NCI-H2107 treated with DMSO at 0.1 percent for 48 hours (cell line): ENCODE measurements around the gene CRKL.
"Not testable (repeated sequence)": the region's sequence is repeated elsewhere in the genome, so short reads cannot be mapped to it uniquely, and the experiment has no call there.

ENCODE experiments used
- DNase-seq: peaks from one replicate; lab custom pipeline; 2025; ENCODE audit not compliant: unreplicated experiment; lab: John Stamatoyannopoulos, UW

Gene CRKL

GRCh38 chr22:20916916-20917810 lies at the start of gene CRKL:
CRKL (plus strand) TSS chr22:20917407; CDS start chr22:20917935, 528 bp downstream.
- peak; percentile 79 for DNase-seq

GRCh38 chr22:20868025-20868962 lies 48.9 kb upstream of the CRKL start:
- DNase-seq: no peak

GRCh38 chr22:20869234-20869633 lies 48.0 kb upstream of the CRKL start:
- no peak for DNase-seq

- no peak for DNase-seq
Measured at GRCh38 chr22:20873214-20873613, 44.0 kb upstream of the CRKL start.

GRCh38 chr22:20875296-20875695 lies 41.9 kb upstream of the CRKL start:
- no peak for DNase-seq

- no peak for DNase-seq
Measured at GRCh38 chr22:20877715-20878114, 39.5 kb upstream of the CRKL start.

GRCh38 chr22:20881231-20881630 lies 36.0 kb upstream of the CRKL start:
- no peak for DNase-seq

- DNase-seq: no peak
Measured at GRCh38 chr22:20881869-20882815, 35.1 kb upstream of the CRKL start.

GRCh38 chr22:20882855-20883254 lies 34.4 kb upstream of the CRKL start:
- no peak for DNase-seq

- no peak for DNase-seq
Measured at GRCh38 chr22:20884454-20884853, 32.8 kb upstream of the CRKL start.

- DNase-seq: no peak
Measured at GRCh38 chr22:20885017-20885556, 32.1 kb upstream of the CRKL start.

- DNase-seq: peak; percentile 42
Measured at GRCh38 chr22:20885557-20886323, 31.5 kb upstream of the CRKL start.

- no peak for DNase-seq
Measured at GRCh38 chr22:20887375-20887774, 29.8 kb upstream of the CRKL start.

GRCh38 chr22:20889025-20889704 lies 28.0 kb upstream of the CRKL start:
- DNase-seq: no peak

- DNase-seq: no peak
Measured at GRCh38 chr22:20889904-20890540, 27.2 kb upstream of the CRKL start.

GRCh38 chr22:20890975-20891374 lies 26.2 kb upstream of the CRKL start:
- no peak for DNase-seq

GRCh38 chr22:20897737-20898136 lies 19.5 kb upstream of the CRKL start:
- not testable (repeated sequence) for DNase-seq

GRCh38 chr22:20899827-20900423 lies 17.3 kb upstream of the CRKL start:
- DNase-seq: no peak
